Upper lobe of left lung (tissue), 6 donors: ENCODE data around the gene NUP107. TPM values are rescaled to one million over a fixed set of nuclear protein-coding genes. Genes with fewer than 3 reads are reported as not detected.
A peak's percentile ranks its signal among the peaks of the same experiment; 100 is the strongest.

Source experiments
- ATAC-seq, 2 donors: fragments of 200-7000 bp; cut with Tn5 transposase; one replicate each; pipeline ENCODE4 v1.9.1; 2022; ENCODE audit warnings: mild to moderate bottlenecking in 2 of 2, moderate library complexity in 2 of 2; ENCODE audit not compliant: low FRiP score in 2 of 2
- DNase-seq, 2 donors: peaks; one replicate each; pipeline ENCODE4 v3.0.0-alpha.2; 2019 to 2020
- H3K27ac ChIP-seq, 4 donors: fragments of 200-600 bp; sonication (generic); one replicate each; pipeline ENCODE4 v1.5.1; 2016 to 2019
- H3K27me3 ChIP-seq, 4 donors: fragments of 200-600 bp; sonication (generic); one replicate each; pipeline ENCODE4 v1.5.1; 2017 to 2019
- H3K36me3 ChIP-seq, 4 donors: fragments of 200-600 bp; sonication (generic); one replicate each; pipeline ENCODE4 v1.5.1; 2016 to 2019
- H3K4me1 ChIP-seq, 4 donors: fragments of 200-600 bp; sonication (generic); one replicate each; pipeline ENCODE4 v1.5.1; 2018 to 2019
- H3K4me3 ChIP-seq, 4 donors: fragments of 200-600 bp; sonication (generic); one replicate each; pipeline ENCODE4 v1.5.1; 2017 to 2019; ENCODE audit warnings: mild to moderate bottlenecking in 2 of 4, moderate library complexity in 1 of 4
- H3K9me3 ChIP-seq, 4 donors: fragments of 200-600 bp; sonication (generic); one replicate each; pipeline ENCODE4 v1.5.1; 2018 to 2019
- CTCF ChIP-seq, 6 experiments: fragments of 450-650 bp in 4 of 6; fragments of 200-600 bp in 2 of 6; sonication (generic) in 2 of 6; IDR thresholded peaks; one replicate each; pipeline ENCODE4 v1.5.1; 2016 to 2019; ENCODE audit warnings: antibody characterized with exemption in 6 of 6
- EP300 ChIP-seq, 4 donors: sonication (generic); formaldehyde crosslinking; IDR thresholded peaks; one replicate each; pipeline ENCODE4 v1.5.1; 2017; ENCODE audit warnings: antibody characterized with exemption in 4 of 4, control low read depth in 2 of 4
- POLR2A ChIP-seq, 4 donors: fragments of 450-650 bp; IDR thresholded peaks; one replicate each; pipeline ENCODE4 v1.5.1; 2016 to 2017; ENCODE audit warnings: antibody characterized with exemption in 4 of 4, mild to moderate bottlenecking in 2 of 4
- POLR2AphosphoS5 ChIP-seq, 2 donors: sonication (generic); formaldehyde crosslinking; IDR thresholded peaks; one replicate each; pipeline ENCODE4 v1.5.1; 2017; ENCODE audit warnings: antibody characterized with exemption in 2 of 2
- WGBS, 2 donors: methylation state at CpG; one replicate each; pipeline ENCODE4 v1.1.5; 2017 to 2018; 5-methylcytosine and 5-hydroxymethylcytosine counted together
- total RNA-seq, 6 donors: library from RNA; depleted of rRNA in 4 of 6; stranded (reverse); fragments of >200 nt in 4 of 6; gene quantifications; one replicate each; pipeline versions ENCODE4 v1.1.0 to v1.2.1, GENCODE V29; 2016 to 2021
- donor health status: DM: no; HTN: no; CAD: no; lungs with moderate emphysema.
- donor health status: DM: no; HTN: yes; CAD: no; lungs with severe emphysema.

The NUP107 gene
- total RNA-seq, 6 donors from 2014 or later: 26.1 to 56.6 (median 29.1) TPM

GRCh38 chr12:68641138-68641537, 45.6 kb upstream of the NUP107 start:
- TF ChIP-seq POLR2AphosphoS5 (IDR thresholded peaks at IDR 0.05) (no peak), EP300 (IDR thresholded peaks at IDR 0.05) (no peak), CTCF (IDR thresholded peaks at IDR 0.05) (no peak), POLR2A (IDR thresholded peaks at IDR 0.05) (no peak)
- peaks cover 20 to 56% (median 39%) of the 10 kb centered on the region in 4 donors for H3K4me1 ChIP-seq
- 21 to 31% methylated on average over 5 of the region's 5 CpGs for WGBS, 2 donors
- no peak for ATAC-seq
- peaks cover 0 to 6% (median 0%) of the 10 kb centered on the region in 4 donors for H3K36me3 ChIP-seq
- H3K27me3 ChIP-seq: no peaks in the 10 kb centered on the region
- H3K4me3 ChIP-seq: no peak overlapping the region
- no peak for DNase-seq
- H3K9me3 ChIP-seq: no peaks in the 10 kb centered on the region
- H3K27ac ChIP-seq: peak overlapping the region in 1 of 4 donors; percentile 21

GRCh38 chr12:68646484-68646883, 40.3 kb upstream of the NUP107 start:
- Histone ChIP-seq H3K4me1 (peaks cover 7 to 53% (median 26%) of the 10 kb centered on the region in 4 donors), H3K27me3 (no peaks in the 10 kb centered on the region), H3K36me3 (peaks cover 0 to 36% (median 4%) of the 10 kb centered on the region in 4 donors), H3K4me3 (no peak overlapping the region), H3K9me3 (no peaks in the 10 kb centered on the region), H3K27ac (no peak overlapping the region)
- no peak for ATAC-seq
- TF ChIP-seq POLR2AphosphoS5 (IDR thresholded peaks at IDR 0.05) (no peak), CTCF (IDR thresholded peaks at IDR 0.05) (no peak), POLR2A (IDR thresholded peaks at IDR 0.05) (no peak), EP300 (IDR thresholded peaks at IDR 0.05) (no peak)
- DNase-seq: no peak
- 84 to 90% methylated on average over 4 to 5 of the region's 5 CpGs for WGBS, 2 donors

- no peak for TF ChIP-seq EP300 (IDR thresholded peaks at IDR 0.05)
- TF ChIP-seq POLR2A (IDR thresholded peaks at IDR 0.05): no peak
- no peak for TF ChIP-seq POLR2AphosphoS5 (IDR thresholded peaks at IDR 0.05)
- no peak for TF ChIP-seq CTCF (IDR thresholded peaks at IDR 0.05)
- ATAC-seq: no peak
- H3K27me3 ChIP-seq: no peaks in the 10 kb centered on the region
- peak overlapping the region in 2 of 4 donors; percentile 15 to 39 for H3K27ac ChIP-seq
- H3K4me3 ChIP-seq: no peak overlapping the region
- 71 to 75% methylated on average over 1 of the region's 1 CpG for WGBS, 2 donors
- H3K9me3 ChIP-seq: no peaks in the 10 kb centered on the region
- peaks cover 7 to 46% (median 22%) of the 10 kb centered on the region in 4 donors for H3K4me1 ChIP-seq
- no peak for DNase-seq
- H3K36me3 ChIP-seq: peaks cover 5 to 44% (median 10%) of the 10 kb centered on the region in 4 donors
Observed at GRCh38 chr12:68647507-68647906, 39.3 kb upstream of the NUP107 start.

GRCh38 chr12:68648179-68648578, 38.6 kb upstream of the NUP107 start:
- DNase-seq (no peak), ATAC-seq (no peak)
- Histone ChIP-seq H3K9me3 (no peaks in the 10 kb centered on the region), H3K27me3 (no peaks in the 10 kb centered on the region), H3K4me1 (peaks cover 7 to 46% (median 20%) of the 10 kb centered on the region in 4 donors), H3K4me3 (no peak overlapping the region), H3K27ac (peak overlapping the region in 2 of 4 donors; percentile 15 to 39), H3K36me3 (peaks cover 9 to 47% (median 16%) of the 10 kb centered on the region in 4 donors)
- WGBS, 2 donors: 49 to 63% methylated on average over 3 of the region's 3 CpGs
- TF ChIP-seq POLR2AphosphoS5 (IDR thresholded peaks at IDR 0.05): no peak
- no peak for TF ChIP-seq POLR2A (IDR thresholded peaks at IDR 0.05)
- no peak for TF ChIP-seq EP300 (IDR thresholded peaks at IDR 0.05)
- no peak for TF ChIP-seq CTCF (IDR thresholded peaks at IDR 0.05)

GRCh38 chr12:68665016-68665569, 21.7 kb upstream of the NUP107 start:
- WGBS, 2 donors: 82 to 86% methylated on average over 3 of the region's 3 CpGs
- Histone ChIP-seq H3K4me3 (no peak overlapping the region), H3K36me3 (peaks cover 0 to 46% (median 6%) of the 10 kb centered on the region in 4 donors), H3K4me1 (peaks cover 0 to 5% (median 1%) of the 10 kb centered on the region in 4 donors), H3K27ac (peak overlapping the region in 1 of 4 donors; percentile 61), H3K27me3 (no peaks in the 10 kb centered on the region), H3K9me3 (no peaks in the 10 kb centered on the region)
- DNase-seq: no peak
- peak in 1 of 2 donors; percentile 12 for ATAC-seq
- no peak for TF ChIP-seq POLR2AphosphoS5 (IDR thresholded peaks at IDR 0.05)
- no peak for TF ChIP-seq CTCF (IDR thresholded peaks at IDR 0.05)
- TF ChIP-seq POLR2A (IDR thresholded peaks at IDR 0.05): no peak
- no peak for TF ChIP-seq EP300 (IDR thresholded peaks at IDR 0.05)
